GM12878 (cell line): ENCODE results near the gene EIF3A. TPM values are rescaled to one million over a fixed set of nuclear protein-coding genes. Genes with fewer than 3 reads are reported as not detected.

Experiments
- BACH1 ChIP-seq: fragments of 450-650 bp; IDR thresholded peaks from 2 replicates; pipeline ENCODE4 v1.6.1; 2017; ENCODE audit warnings: mild to moderate bottlenecking, borderline replicate concordance
- BCL3 ChIP-seq: IDR thresholded peaks from 2 replicates; pipeline ENCODE4 v1.6.1; 2011; ENCODE audit warnings: borderline replicate concordance, low read depth, mild to moderate bottlenecking, moderate library complexity, low read length; ENCODE audit not compliant: insufficient read depth, poor library complexity, severe bottlenecking
- BCLAF1 ChIP-seq: fragments of 450-650 bp; IDR thresholded peaks from 2 replicates; pipeline ENCODE4 v1.6.1; 2017; ENCODE audit warnings: antibody characterized with exemption, mild to moderate bottlenecking, moderate library complexity
- CBFB ChIP-seq: IDR thresholded peaks from 2 replicates; pipeline ENCODE4 v1.6.1; 2016; ENCODE audit warnings: antibody characterized with exemption, low read depth
- CEBPB ChIP-seq, 2 experiments: fragments of 150-350 bp in 1 of 2; IDR thresholded peaks; 2 replicates each; pipeline ENCODE4 v1.6.1; 2012 to 2014; ENCODE audit warnings: low read depth in 2 of 2, low read length in 2 of 2, borderline replicate concordance in 1 of 2, inconsistent platforms in 1 of 2
- CREB1 ChIP-seq: IDR thresholded peaks from 2 replicates; pipeline ENCODE4 v1.6.1; 2012; ENCODE audit warnings: low read depth, mild to moderate bottlenecking, inconsistent platforms
- FOXM1 ChIP-seq: IDR thresholded peaks from 2 replicates; pipeline ENCODE4 v1.6.1; 2012; ENCODE audit warnings: low read depth, mild to moderate bottlenecking, inconsistent platforms, low read length, moderate library complexity
- HCFC1 ChIP-seq: fragments of 150-350 bp; IDR thresholded peaks from 2 replicates; pipeline ENCODE4 v1.6.1; 2014; ENCODE audit warnings: low read length
- KLF5 ChIP-seq: fragments of 450-650 bp; IDR thresholded peaks from 2 replicates; pipeline ENCODE4 v1.6.1; 2014; ENCODE audit warnings: mild to moderate bottlenecking; ENCODE audit not compliant: partially characterized antibody
- MXI1 ChIP-seq: fragments of 150-350 bp; IDR thresholded peaks from 2 replicates; pipeline ENCODE4 v1.6.1; 2011; ENCODE audit warnings: low read depth, mild to moderate bottlenecking, inconsistent platforms, low read length, improper control_type of control experiment
- NBN ChIP-seq: fragments of 450-650 bp; IDR thresholded peaks from 2 replicates; pipeline ENCODE4 v1.6.1; 2016
- NFYA ChIP-seq: IDR thresholded peaks from 2 replicates; pipeline ENCODE4 v1.6.1; 2011; ENCODE audit warnings: low read depth, mild to moderate bottlenecking, low read length, improper control_type of control experiment, borderline replicate concordance
- RCOR1 ChIP-seq: conservative IDR thresholded peaks from 2 replicates; pipeline ENCODE4 v1.6.1; 2012; ENCODE audit warnings: low read depth, low read length, improper control_type of control experiment
- RFX5 ChIP-seq: IDR thresholded peaks from 2 replicates; pipeline ENCODE4 v1.6.1; 2011; ENCODE audit warnings: low read depth, low read length, improper control_type of control experiment
- RUNX3 ChIP-seq: IDR thresholded peaks from 2 replicates; pipeline ENCODE4 v1.6.1; 2012; ENCODE audit warnings: low read length, inconsistent platforms
- SMAD5 ChIP-seq: IDR thresholded peaks from 2 replicates; pipeline ENCODE4 v1.6.1; 2016; ENCODE audit warnings: antibody characterized with exemption, low read depth
- SREBF2 ChIP-seq: IDR thresholded peaks from 2 replicates; pipeline ENCODE4 v1.6.1; 2012; ENCODE audit warnings: mild to moderate bottlenecking, low read length
- STAT3 ChIP-seq: IDR thresholded peaks from 2 replicates; pipeline ENCODE4 v1.6.1; 2011; ENCODE audit warnings: low read depth, low read length, improper control_type of control experiment
- SUZ12 ChIP-seq: fragments of 200-600 bp; sonication (generic); IDR thresholded peaks from one replicate; pipeline ENCODE4 v1.6.1; 2018; ENCODE audit warnings: antibody characterized with exemption, mild to moderate bottlenecking; ENCODE audit not compliant: unreplicated experiment
- TBL1XR1 ChIP-seq: IDR thresholded peaks from 2 replicates; pipeline ENCODE4 v1.6.1; 2012; ENCODE audit warnings: low read depth, low read length, improper control_type of control experiment
- TCF3 ChIP-seq: IDR thresholded peaks from 2 replicates; pipeline ENCODE4 v1.6.1; 2012; ENCODE audit warnings: low read depth, mild to moderate bottlenecking, low read length, borderline replicate concordance; ENCODE audit not compliant: insufficient read depth
- USF2 ChIP-seq: IDR thresholded peaks from 2 replicates; pipeline ENCODE4 v1.6.1; 2011; ENCODE audit warnings: low read depth, low read length, improper control_type of control experiment, borderline replicate concordance
- WRNIP1 ChIP-seq: IDR thresholded peaks from 2 replicates; pipeline ENCODE4 v1.6.1; 2011; ENCODE audit warnings: low read depth, low read length, improper control_type of control experiment, borderline replicate concordance
- YBX1 ChIP-seq: fragments of 450-650 bp; IDR thresholded peaks from 2 replicates; pipeline ENCODE4 v1.6.1; 2016; ENCODE audit warnings: antibody characterized with exemption
- ZBTB4 ChIP-seq: fragments of 450-650 bp; formaldehyde crosslinking; IDR thresholded peaks from 2 replicates; pipeline ENCODE4 v1.4.0; 2022; ENCODE audit warnings: mild to moderate bottlenecking, moderate library complexity
- polyA plus RNA-seq, 11 experiments: library from polyadenylated mRNA; depleted of rRNA in 4 of 11; unstranded in 6 of 11; stranded (reverse) in 5 of 11; fragments of >200 nt; fragmentation: Nextera tagmentation in 4 of 11; fragmentation: Illumina TruSeq in 1 of 11; extraction: Ambion mirVana in 4 of 11; extraction: Trizol in 1 of 11; gene quantifications; 1 replicate in 1 of 11; 2 replicates in 10 of 11; pipeline versions ENCODE4 v1.2.1 to v1.2.3, GENCODE V29; 2011 to 2016; ENCODE audit warnings: inconsistent platforms in 2 of 11, missing spikeins in 2 of 11, low read depth in 1 of 11
- total RNA-seq, 4 experiments: library from RNA; depleted of rRNA in 3 of 4; stranded (reverse); fragments of >200 nt in 3 of 4; fragmentation: Illumina TruSeq in 1 of 4; extraction: Trizol in 1 of 4; gene quantifications; 2 replicates each; pipeline versions ENCODE4 v1.2.1 to v1.2.3, GENCODE V29; 2013 to 2021

The EIF3A gene
- total and polyA plus RNA-seq, 10 of the 15 experiments (the other 5 are each of a cell fraction or from before 2014, with no cell fraction given), result 42.3 to 195 (median 96.3) TPM

- TF ChIP-seq SUZ12 (no peak), KLF5 (peak; percentile 71), HCFC1 (no peak), CBFB (peak; percentile 52; the same call in 1 of the 2 replicates), SMAD5 (no peak), WRNIP1 (no peak), CREB1 (peak; percentile 55; the same call in 1 of the 2 replicates), BACH1 (peak; percentile 73; the same call in 1 of the 2 replicates), BCLAF1 (no peak), RFX5 (no peak), MXI1 (no peak), USF2 (no peak), NFYA (no peak), YBX1 (no peak), RCOR1 (no peak), TCF3 (peak; percentile 29; the same call in 1 of the 2 replicates), NBN (peak; percentile 96), TBL1XR1 (peak; percentile 75; the same call in 1 of the 2 replicates), FOXM1 (peak; percentile 87), ZBTB4 (CRISPR knock-in tag) (no peak), RUNX3 (peak; percentile 93), BCL3 (peak; percentile 75), CEBPB (IDR thresholded peaks at IDR 0.05; ENCODE audit: borderline replicate concordance in 1 of 2, low read depth in 2 of 2, low read length in 2 of 2) (no peak), SREBF2 (no peak), STAT3 (no peak)
Observed at GRCh38 chr10:119120413-119120867, 39.8 kb upstream of the EIF3A start (continued).
